ENCODE data around the gene FOXJ3. TPM values are rescaled to one million over a fixed set of nuclear protein-coding genes. Genes with fewer than 3 reads are reported as not detected.

FOXJ3 gene
- total and polyA plus RNA-seq, 2 of the 8 experiments (the other 6 are each of a cell fraction or from before 2014, with no cell fraction given) = 48.6 to 51.9 TPM

- TF ChIP-seq ATF2 (IDR thresholded peaks at IDR 0.05; ENCODE audit: low read length) (no peak), EGR1 (IDR thresholded peaks at IDR 0.05; ENCODE audit: borderline replicate concordance, low read depth, low read length) (no peak), BACH1 (IDR thresholded peaks at IDR 0.05; ENCODE audit: low read length) (no peak), TEAD4 (IDR thresholded peaks at IDR 0.05; ENCODE audit: low read depth, low read length) (no peak), SIX5 (IDR thresholded peaks at IDR 0.05; ENCODE audit: low read depth, low read length) (no peak)
Measured at GRCh38 chr1:42319871-42320484, 15.1 kb downstream of the FOXJ3 start (continued).

All from H1 (cell line).